ENCODE measurements around the gene KEAP1. TPM values are rescaled to one million over a fixed set of nuclear protein-coding genes. Genes with fewer than 3 reads are reported as not detected.
A peak's percentile ranks its signal among the peaks of the same experiment; 100 is the strongest.

The KEAP1 gene
- total RNA-seq (2022) (73.0 and 77.7 TPM in 2 replicates), Bru-seq, nascent RNA (percentile 67 among the genes with signal in this experiment), BruChase-seq, experiment 1, labeled RNA remaining after a 2-hour chase (percentile 76 among the genes with signal in this experiment), BruChase-seq, experiment 2, labeled RNA remaining after a 6-hour chase (percentile 75 among the genes with signal in this experiment)
- long read RNA-seq, transcript KEAP1-201 (6 exons, 2,955 nt): minor isoform, 20 of 107 reads
- long read RNA-seq, transcript KEAP1-202 (6 exons, 2,648 nt): major isoform, 59 of 107 reads
- long read RNA-seq, partial matches to known transcripts: 16 of 107 reads
- long read RNA-seq, other reads (novel, unspliced or antisense): 11 of 107 reads

DNA sequence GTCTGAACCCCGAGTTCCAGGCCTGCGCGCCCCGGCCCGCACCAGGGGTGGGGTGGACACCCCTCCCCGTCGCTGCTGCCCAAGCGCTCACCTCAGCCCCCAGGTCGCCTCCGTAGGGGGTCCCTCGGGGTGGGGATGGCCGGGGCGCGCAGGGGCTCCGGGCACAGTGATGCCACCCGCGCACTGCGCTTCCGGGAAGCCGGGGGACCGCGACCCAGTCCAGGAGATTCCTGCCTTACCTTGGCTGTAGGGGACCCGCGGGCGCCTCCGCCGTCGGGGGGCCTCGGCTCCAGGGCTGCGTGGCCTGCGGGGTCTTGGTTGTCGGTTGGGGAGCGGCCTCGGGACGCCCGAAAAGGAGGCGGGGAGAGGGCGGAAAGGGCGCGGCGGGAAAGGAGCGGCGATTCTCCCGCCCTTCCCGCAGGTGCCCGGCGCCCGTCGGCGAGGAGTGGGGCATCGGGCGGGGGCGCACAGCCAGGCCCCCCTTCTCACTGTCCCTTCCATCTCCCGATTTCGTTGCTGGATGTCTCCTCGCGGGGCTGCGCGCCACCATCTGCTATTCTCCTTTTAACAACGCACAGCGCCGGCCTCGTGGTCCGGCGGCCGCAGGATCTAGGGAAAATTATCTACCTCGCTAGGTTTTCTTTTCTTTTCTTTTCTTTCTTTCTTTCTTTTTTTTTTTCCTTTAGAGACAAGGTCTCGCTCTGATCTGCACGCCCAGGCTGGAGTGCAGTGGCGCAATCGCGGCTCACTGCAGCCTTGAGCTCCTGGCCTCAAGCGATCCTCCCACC, at the start of gene KEAP1:
Gene KEAP1 (minus strand): TSS at position 355 of the 788 bp plus-strand sequence. CDS start 3,323 bp downstream, outside the sequence.
- Mint-ChIP-seq H3K4me1 (ENCODE audit: low read depth, unreplicated experiment) (peaks cover 7% of the 10 kb centered on the region), H3K36me3 (ENCODE audit: insufficient read depth, unreplicated experiment) (peaks cover 32% of the 10 kb centered on the region), H3K27ac (ENCODE audit: unreplicated experiment) (peak within 1 kb of the TSS; percentile 95), H3K4me3 (ENCODE audit: unreplicated experiment) (peak within 1 kb of the TSS; percentile 84), H3K9me3 (ENCODE audit: unreplicated experiment) (no peaks in the 10 kb centered on the region), H3K27me3 (ENCODE audit: insufficient read depth, unreplicated experiment) (no peaks in the 10 kb centered on the region)
- POLR2A ChIA-PET: interaction anchor here (0.7 kb wide), 1 partner anchor 25 kb away, joined by 3 read pairs; no protein-coding TSS in a partner anchor
- TSS peak; percentile 85 for BruUV-seq (replicated peaks)
- TF ChIP-seq, protein P1, sequence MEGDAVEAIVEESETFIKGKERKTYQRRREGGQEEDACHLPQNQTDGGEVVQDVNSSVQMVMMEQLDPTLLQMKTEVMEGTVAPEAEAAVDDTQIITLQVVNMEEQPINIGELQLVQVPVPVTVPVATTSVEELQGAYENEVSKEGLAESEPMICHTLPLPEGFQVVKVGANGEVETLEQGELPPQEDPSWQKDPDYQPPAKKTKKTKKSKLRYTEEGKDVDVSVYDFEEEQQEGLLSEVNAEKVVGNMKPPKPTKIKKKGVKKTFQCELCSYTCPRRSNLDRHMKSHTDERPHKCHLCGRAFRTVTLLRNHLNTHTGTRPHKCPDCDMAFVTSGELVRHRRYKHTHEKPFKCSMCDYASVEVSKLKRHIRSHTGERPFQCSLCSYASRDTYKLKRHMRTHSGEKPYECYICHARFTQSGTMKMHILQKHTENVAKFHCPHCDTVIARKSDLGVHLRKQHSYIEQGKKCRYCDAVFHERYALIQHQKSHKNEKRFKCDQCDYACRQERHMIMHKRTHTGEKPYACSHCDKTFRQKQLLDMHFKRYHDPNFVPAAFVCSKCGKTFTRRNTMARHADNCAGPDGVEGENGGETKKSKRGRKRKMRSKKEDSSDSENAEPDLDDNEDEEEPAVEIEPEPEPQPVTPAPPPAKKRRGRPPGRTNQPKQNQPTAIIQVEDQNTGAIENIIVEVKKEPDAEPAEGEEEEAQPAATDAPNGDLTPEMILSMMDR (IDR thresholded peaks at IDR 0.05; ENCODE audit: insufficient read depth in 1 of 2, low read depth in 1 of 2, low read length in 1 of 2, severe bottlenecking in 1 of 2, unreplicated experiment in 1 of 2): no peak
- H3K36me3 ChIP-seq (ENCODE audit: control insufficient read depth, insufficient read depth, low read length): peaks cover 4% of the 10 kb centered on the region
- peaks cover 7% of the 10 kb centered on the region for H3K4me1 ChIP-seq
- DNase-seq: peak; percentile 59 to 70
- no peaks in the 10 kb centered on the region for H3K9me3 ChIP-seq
- CTCF ChIA-PET: interaction anchor here (0.6 to 1.0 kb wide), 7 partner anchors 20 to 376 kb away, joined by 3 to 7 read pairs (median 4); no protein-coding TSS in a partner anchor
- H3K27me3 ChIP-seq (replicated peaks; ENCODE audit: control insufficient read depth, insufficient read depth, low read length): no peaks in the 10 kb centered on the region
- peak within 1 kb of the TSS; percentile 95 for H3K4me3 ChIP-seq (ENCODE audit: low read depth, low read length)
- intact Hi-C loops (cut with micrococcal nuclease; ENCODE audit: unreplicated experiment): loop anchor here (5.0 kb wide), 2 partner anchors 39 to 64 kb away; partner anchors contain the start of genes ATG4D, CDKN2D and KRI1

DNA sequence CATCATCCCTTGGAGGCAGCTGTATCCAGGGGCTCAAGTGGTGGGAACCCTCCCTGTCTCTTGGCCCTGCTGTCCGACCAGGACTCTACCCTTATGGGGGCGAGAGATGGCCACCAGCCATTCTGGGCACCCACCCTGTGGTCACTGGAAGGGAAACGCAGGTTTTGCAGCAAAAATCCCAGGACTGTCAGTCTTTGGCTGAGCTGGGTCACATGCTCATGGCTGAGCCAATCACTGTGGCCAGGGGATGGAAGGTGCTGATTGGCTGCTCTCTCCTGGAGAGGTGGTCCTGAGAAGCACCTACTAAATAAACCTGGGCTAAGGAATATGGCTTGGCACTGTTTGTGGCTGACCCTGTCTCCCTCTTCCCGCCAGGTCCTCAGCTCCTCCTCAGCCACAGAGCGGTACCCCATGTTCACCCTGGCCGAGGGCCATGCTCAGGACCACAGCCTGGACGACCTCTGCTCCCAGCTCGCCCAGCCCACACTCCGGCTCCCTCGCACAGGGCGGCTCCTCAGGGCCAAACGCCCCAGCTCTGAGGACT, 49.4 kb upstream of the KEAP1 start:
- CTCF ChIA-PET: interaction anchor here (0.5 to 1.4 kb wide), 3 partner anchors 9 to 147 kb away, joined by 3 to 7 read pairs (median 3); partner anchors contain the start of gene ATG4D
- Histone ChIP-seq H3K27me3 (replicated peaks; ENCODE audit: control insufficient read depth, insufficient read depth, low read length) (no peaks in the 10 kb centered on the region), H3K36me3 (ENCODE audit: control insufficient read depth, insufficient read depth, low read length) (peaks cover 2% of the 10 kb centered on the region), H3K9me3 (no peaks in the 10 kb centered on the region), H3K4me3 (ENCODE audit: low read depth, low read length) (no peak overlapping the region), H3K4me1 (no peaks in the 10 kb centered on the region)
- H3K27me3 Mint-ChIP-seq (ENCODE audit: insufficient read depth, unreplicated experiment): no peaks in the 10 kb centered on the region
- POLR2A ChIA-PET: interaction anchor here (0.5 kb wide), 1 partner anchor 107 kb away, joined by 5 read pairs; no protein-coding TSS in a partner anchor
- DNase-seq: peak; percentile 44 to 60
- no peaks in the 10 kb centered on the region for H3K4me1 Mint-ChIP-seq (ENCODE audit: low read depth, unreplicated experiment)
- intact Hi-C loops (cut with micrococcal nuclease; ENCODE audit: unreplicated experiment): no loop called here
- no peak overlapping the region for H3K4me3 Mint-ChIP-seq (ENCODE audit: unreplicated experiment)
- no TSS peak for BruUV-seq (replicated peaks)
- no peak overlapping the region for H3K27ac Mint-ChIP-seq (ENCODE audit: unreplicated experiment)
- TF ChIP-seq, protein P1 (IDR thresholded peaks at IDR 0.05; ENCODE audit: insufficient read depth in 1 of 2, low read depth in 1 of 2, low read length in 1 of 2, severe bottlenecking in 1 of 2, unreplicated experiment in 1 of 2): no peak
- H3K9me3 Mint-ChIP-seq (ENCODE audit: unreplicated experiment): no peaks in the 10 kb centered on the region
- H3K36me3 Mint-ChIP-seq (ENCODE audit: insufficient read depth, unreplicated experiment): peaks cover 82% of the 10 kb centered on the region

Data from Caco-2 (cell line).